K562 (cell line): Measurements from ENCODE around the gene SLC25A18. TPM values are rescaled to one million over a fixed set of nuclear protein-coding genes. Genes with fewer than 3 reads are reported as not detected.

Experiments used
- BRD9 ChIP-seq: fragments of 450-650 bp; IDR thresholded peaks from 2 replicates; pipeline ENCODE4 v1.6.1; 2018; ENCODE audit warnings: low read depth; ENCODE audit not compliant: partially characterized antibody
- E2F4 ChIP-seq: sonication (generic); formaldehyde crosslinking; IDR thresholded peaks from 2 replicates; pipeline ENCODE4 v1.8.0; 2022; ENCODE audit warnings: mild to moderate bottlenecking, low read depth, missing genetic modification reagents
- E4F1 ChIP-seq: fragments of 250-450 bp; sonication (Bioruptor Pico); IDR thresholded peaks from 2 replicates; pipeline ENCODE4 v1.5.0; 2021; ENCODE audit warnings: mild to moderate bottlenecking, borderline replicate concordance
- MAFF ChIP-seq: IDR thresholded peaks from 2 replicates; pipeline ENCODE4 v1.6.1; 2012; ENCODE audit warnings: low read length, improper control_type of control experiment
- SMARCE1 ChIP-seq: fragments of 450-650 bp; IDR thresholded peaks from 2 replicates; pipeline ENCODE4 v1.7.1; 2016; ENCODE audit warnings: mild to moderate bottlenecking
- ZHX1 ChIP-seq: fragments of 150-350 bp; conservative IDR thresholded peaks from 2 replicates; pipeline ENCODE4 v1.6.1; 2014; ENCODE audit warnings: low read length
- ZNF280B ChIP-seq: fragments of 250-450 bp; sonication (Bioruptor Pico); IDR thresholded peaks from 2 replicates; pipeline ENCODE4 v1.5.1; 2021; ENCODE audit warnings: mild to moderate bottlenecking
- ZNF311 ChIP-seq: fragments of 250-450 bp; sonication (Bioruptor Pico); IDR thresholded peaks from 2 replicates; pipeline ENCODE4 v1.4.0; 2020; ENCODE audit warnings: mild to moderate bottlenecking, moderate library complexity
- ZNF407 ChIP-seq: fragments of 450-650 bp; IDR thresholded peaks from 2 replicates; pipeline ENCODE4 v1.6.1; 2016; ENCODE audit warnings: low read depth
- ZNF57 ChIP-seq: fragments of 450-650 bp; formaldehyde crosslinking; IDR thresholded peaks from 2 replicates; pipeline ENCODE4 v1.4.0; 2020; ENCODE audit warnings: mild to moderate bottlenecking, moderate library complexity
- ZNF696 ChIP-seq: fragments of 250-450 bp; sonication (Bioruptor Pico); conservative IDR thresholded peaks from 2 replicates; pipeline ENCODE4 v1.4.0; 2020; ENCODE audit warnings: mild to moderate bottlenecking, moderate library complexity
- polyA plus RNA-seq, 8 experiments: library from polyadenylated mRNA; depleted of rRNA in 4 of 8; stranded (reverse) in 5 of 8; unstranded in 3 of 8; fragments of >200 nt; fragmentation: Nextera tagmentation in 2 of 8; fragmentation: Illumina TruSeq in 1 of 8; extraction: Ambion mirVana in 2 of 8; extraction: Trizol in 1 of 8; gene quantifications; 2 replicates each; pipeline versions ENCODE4 v1.2.1 to v1.2.3, GENCODE V29; 2011 to 2014; ENCODE audit warnings: inconsistent platforms in 1 of 8, missing spikeins in 1 of 8
- total RNA-seq, 7 experiments: library from RNA; depleted of rRNA in 6 of 7; stranded (reverse); fragments of >200 nt in 6 of 7; fragmentation: Illumina TruSeq in 2 of 7; extraction: Trizol in 2 of 7; gene quantifications; 2 replicates each; pipeline versions ENCODE4 v1.2.1 to v1.2.3, GENCODE V29; 2011 to 2021; ENCODE audit warnings: low replicate concordance in 1 of 7

SLC25A18 gene
- total and polyA plus RNA-seq, 9 of the 15 experiments (the other 6 are each of a cell fraction or from before 2014, with no cell fraction given), result 0.04 TPM; not detected in 8

GRCh38 chr22:17629173-17629489 lies 65.8 kb downstream of the SLC25A18 start (continued):
- TF ChIP-seq E4F1 (CRISPR knock-in tag), result no peak
- TF ChIP-seq ZNF311 (CRISPR knock-in tag), result no peak
- 0 out of 2 replicates have a peak, but pooled peaks have one; percentile 11 for TF ChIP-seq SMARCE1
- no peak for TF ChIP-seq ZNF696 (CRISPR knock-in tag)
- TF ChIP-seq ZNF57 (CRISPR knock-in tag), result no peak
- TF ChIP-seq E2F4 (CRISPR knock-in tag), result no peak
- TF ChIP-seq BRD9, result peak; percentile 3
- no peak for TF ChIP-seq MAFF
- no peak for TF ChIP-seq ZNF407
- TF ChIP-seq ZNF280B (CRISPR knock-in tag), result no peak
- no peak for TF ChIP-seq ZHX1
